ENCODE results near the gene CCPG1.

Gene CCPG1

DNA sequence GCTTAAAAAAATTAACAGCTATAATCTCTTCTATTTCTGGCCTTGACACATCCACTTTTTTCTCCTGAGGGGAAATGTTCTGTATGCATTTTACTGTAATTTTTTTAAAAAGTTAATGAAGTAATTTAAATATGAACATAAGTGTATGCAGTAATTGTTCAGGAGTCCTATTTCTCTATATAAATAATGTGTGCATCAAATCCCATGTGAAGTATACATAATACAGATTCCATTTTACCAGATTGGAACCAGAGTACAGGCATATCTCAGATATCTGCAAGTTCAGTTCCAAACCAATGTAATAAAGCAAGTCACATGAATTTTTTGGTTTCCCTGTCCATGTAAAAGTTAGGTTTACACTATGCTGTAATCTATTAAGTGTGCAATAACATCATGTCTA lies 26.6 kb downstream of the CCPG1 start:
- no peaks in the 10 kb centered on the region for H3K9me3 ChIP-seq (ENCODE audit: insufficient read depth, low read depth, low read length)
- H3K79me2 ChIP-seq (ENCODE audit: control insufficient read depth, insufficient read depth, low read length, poor library complexity): no peaks in the 10 kb centered on the region
- H3K18ac ChIP-seq (ENCODE audit: low read length): no peak overlapping the region
- H3K4ac ChIP-seq (ENCODE audit: low read depth, low read length): no peak overlapping the region
- H4K12ac ChIP-seq (ENCODE audit: low read depth, low read length): no peak overlapping the region
- H3K36me3 ChIP-seq (ENCODE audit: control insufficient read depth in 1 of 2, insufficient read depth in 2 of 2, low read length in 2 of 2): no peaks in the 10 kb centered on the region
- no peak overlapping the region for H2BK12ac ChIP-seq (ENCODE audit: low read length)
- H3K14ac ChIP-seq (ENCODE audit: low read length): no peak overlapping the region
- H4K8ac ChIP-seq (ENCODE audit: low read depth, low read length): no peak overlapping the region
- no peak overlapping the region for H3K23ac ChIP-seq (ENCODE audit: low read length)
- no peak overlapping the region for H4K91ac ChIP-seq (ENCODE audit: low read depth, low read length)
- H3K4me3 ChIP-seq (ENCODE audit: low read depth, low read length): no peak overlapping the region
- no peaks in the 10 kb centered on the region for H3K79me1 ChIP-seq (ENCODE audit: low read length)
- no peak overlapping the region for H3K27ac ChIP-seq (ENCODE audit: low read depth, low read length)
- H2AK5ac ChIP-seq (ENCODE audit: low read length): no peak overlapping the region
- H3K4me2 ChIP-seq (ENCODE audit: low read length): no peak overlapping the region
- H3K27me3 ChIP-seq (ENCODE audit: insufficient read depth, low read length): no peaks in the 10 kb centered on the region
- no peak overlapping the region for H2BK120ac ChIP-seq (ENCODE audit: insufficient read depth, low read length, poor library complexity)
- H2AFZ ChIP-seq (ENCODE audit: insufficient read depth, low read length, poor library complexity): no peak overlapping the region
- H3K4me1 ChIP-seq (ENCODE audit: control insufficient read depth in 1 of 2, insufficient read depth in 2 of 2, low read length in 2 of 2): no peaks in the 10 kb centered on the region
- H3K9ac ChIP-seq (ENCODE audit: low read length): no peak overlapping the region
- no peak overlapping the region for H2BK5ac ChIP-seq (ENCODE audit: low read depth, low read length, poor library complexity)
- DNase-seq: no peak

DNA sequence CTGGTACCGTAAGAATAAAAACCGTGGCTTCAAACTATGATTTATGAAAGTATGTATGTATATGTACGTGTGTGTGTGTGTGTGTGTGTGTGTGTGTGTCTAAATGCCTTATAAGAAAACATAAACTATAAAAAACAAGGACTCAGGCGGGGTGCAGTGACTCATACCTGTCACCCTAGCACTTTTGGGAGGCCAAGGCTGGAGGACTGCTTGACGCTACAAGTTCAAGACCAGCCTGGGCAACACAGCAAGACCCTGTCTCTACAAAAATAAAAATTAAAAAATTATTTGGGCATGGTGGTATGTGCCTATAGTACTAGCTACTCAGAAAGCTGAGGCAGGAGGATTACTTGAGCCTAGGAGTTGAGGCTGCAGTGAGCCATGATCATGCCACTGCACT lies 29.1 kb downstream of the CCPG1 start:
- Histone ChIP-seq H3K79me1 (ENCODE audit: low read length) (no peaks in the 10 kb centered on the region), H3K23ac (ENCODE audit: low read length) (no peak overlapping the region), H3K9me3 (ENCODE audit: insufficient read depth, low read depth, low read length) (no peaks in the 10 kb centered on the region), H3K4me1 (ENCODE audit: control insufficient read depth in 1 of 2, insufficient read depth in 2 of 2, low read length in 2 of 2) (no peaks in the 10 kb centered on the region), H3K14ac (ENCODE audit: low read length) (no peak overlapping the region), H3K18ac (ENCODE audit: low read length) (no peak overlapping the region), H2AFZ (ENCODE audit: insufficient read depth, low read length, poor library complexity) (no peak overlapping the region), H4K91ac (ENCODE audit: low read depth, low read length) (no peak overlapping the region), H3K9ac (ENCODE audit: low read length) (no peak overlapping the region), H3K27me3 (ENCODE audit: insufficient read depth, low read length) (no peaks in the 10 kb centered on the region), H3K79me2 (ENCODE audit: control insufficient read depth, insufficient read depth, low read length, poor library complexity) (no peaks in the 10 kb centered on the region), H4K8ac (ENCODE audit: low read depth, low read length) (no peak overlapping the region), H3K4me2 (ENCODE audit: low read length) (no peak overlapping the region), H3K36me3 (ENCODE audit: control insufficient read depth in 1 of 2, insufficient read depth in 2 of 2, low read length in 2 of 2) (no peaks in the 10 kb centered on the region), H2BK12ac (ENCODE audit: low read length) (no peak overlapping the region), H2AK5ac (ENCODE audit: low read length) (no peak overlapping the region), H4K12ac (ENCODE audit: low read depth, low read length) (no peak overlapping the region), H2BK5ac (ENCODE audit: low read depth, low read length, poor library complexity) (no peak overlapping the region), H2BK120ac (ENCODE audit: insufficient read depth, low read length, poor library complexity) (no peak overlapping the region), H3K27ac (ENCODE audit: low read depth, low read length) (no peak overlapping the region), H3K4ac (ENCODE audit: low read depth, low read length) (no peak overlapping the region), H3K4me3 (ENCODE audit: low read depth, low read length) (no peak overlapping the region)
- WGBS (ENCODE audit: extremely low coverage, insufficient coverage, insufficient read length): no CpG with 5 or more reads among the region's 5 CpGs
- no peak for DNase-seq

DNA sequence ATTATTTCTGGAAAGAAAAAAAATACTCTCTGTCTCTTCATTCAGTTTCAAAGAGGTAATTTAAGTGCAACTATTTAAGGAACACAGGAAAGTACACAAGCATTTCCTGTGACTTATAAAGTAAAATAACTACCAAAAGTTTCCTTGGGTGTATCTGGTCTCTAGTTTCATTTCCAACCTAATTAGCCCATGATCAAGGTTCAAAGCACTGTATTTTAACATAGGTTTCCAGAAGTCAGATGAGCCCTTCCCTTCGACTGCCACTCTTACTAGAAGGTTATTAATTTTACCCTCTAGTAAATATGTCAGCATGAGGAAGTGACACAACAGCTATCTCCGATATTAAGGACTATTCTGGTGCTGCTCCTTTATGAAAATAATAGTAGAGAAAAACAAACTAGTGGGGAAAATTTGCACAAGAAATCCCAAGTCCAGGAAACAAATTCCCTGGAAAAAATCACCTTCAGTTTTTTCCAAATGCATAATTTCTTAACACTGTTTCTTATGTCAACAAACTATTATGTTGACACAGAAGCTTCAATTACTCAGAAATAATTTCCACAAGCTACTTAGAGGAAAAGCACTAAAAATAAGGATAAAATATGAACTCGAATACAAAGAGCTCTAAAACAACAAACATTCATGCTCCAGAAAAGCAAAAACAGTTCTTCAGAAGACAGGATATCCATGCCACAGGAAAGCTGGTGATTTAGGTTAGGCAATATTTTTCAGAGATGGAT lies 35.3 kb downstream of the CCPG1 start:
- Histone ChIP-seq H3K79me2 (ENCODE audit: control insufficient read depth, insufficient read depth, low read length, poor library complexity) (no peaks in the 10 kb centered on the region), H2BK5ac (ENCODE audit: low read depth, low read length, poor library complexity) (no peak overlapping the region), H3K9ac (ENCODE audit: low read length) (no peak overlapping the region), H2BK120ac (ENCODE audit: insufficient read depth, low read length, poor library complexity) (no peak overlapping the region), H4K12ac (ENCODE audit: low read depth, low read length) (no peak overlapping the region), H3K36me3 (ENCODE audit: control insufficient read depth in 1 of 2, insufficient read depth in 2 of 2, low read length in 2 of 2) (no peaks in the 10 kb centered on the region), H3K14ac (ENCODE audit: low read length) (no peak overlapping the region), H3K9me3 (ENCODE audit: insufficient read depth, low read depth, low read length) (no peaks in the 10 kb centered on the region), H2BK12ac (ENCODE audit: low read length) (no peak overlapping the region), H3K27me3 (ENCODE audit: insufficient read depth, low read length) (no peaks in the 10 kb centered on the region), H3K4me1 (ENCODE audit: control insufficient read depth in 1 of 2, insufficient read depth in 2 of 2, low read length in 2 of 2) (no peaks in the 10 kb centered on the region), H3K23ac (ENCODE audit: low read length) (no peak overlapping the region), H2AK5ac (ENCODE audit: low read length) (no peak overlapping the region), H3K79me1 (ENCODE audit: low read length) (no peaks in the 10 kb centered on the region), H3K4me2 (ENCODE audit: low read length) (no peak overlapping the region), H3K4me3 (ENCODE audit: low read depth, low read length) (no peak overlapping the region), H4K8ac (ENCODE audit: low read depth, low read length) (no peak overlapping the region), H2AFZ (ENCODE audit: insufficient read depth, low read length, poor library complexity) (no peak overlapping the region), H4K91ac (ENCODE audit: low read depth, low read length) (no peak overlapping the region), H3K27ac (ENCODE audit: low read depth, low read length) (no peak overlapping the region), H3K4ac (ENCODE audit: low read depth, low read length) (no peak overlapping the region), H3K18ac (ENCODE audit: low read length) (no peak overlapping the region)
- no peak for DNase-seq
- WGBS (ENCODE audit: extremely low coverage, insufficient coverage, insufficient read length): no CpG with 5 or more reads among the region's 3 CpGs

GRCh38 chr15:55366981-55367380 lies 41.2 kb downstream of the CCPG1 start:
- no peak overlapping the region for H2BK120ac ChIP-seq (ENCODE audit: insufficient read depth, low read length, poor library complexity)
- no peak overlapping the region for H3K4me3 ChIP-seq (ENCODE audit: low read depth, low read length)
- no peak overlapping the region for H3K14ac ChIP-seq (ENCODE audit: low read length)
- WGBS (ENCODE audit: extremely low coverage, insufficient coverage, insufficient read length): no CpG with 5 or more reads among the region's 1 CpG
- H3K18ac ChIP-seq (ENCODE audit: low read length): no peak overlapping the region
- no peaks in the 10 kb centered on the region for H3K79me1 ChIP-seq (ENCODE audit: low read length)
- H3K36me3 ChIP-seq (ENCODE audit: control insufficient read depth in 1 of 2, insufficient read depth in 2 of 2, low read length in 2 of 2): no peaks in the 10 kb centered on the region
- H4K91ac ChIP-seq (ENCODE audit: low read depth, low read length): no peak overlapping the region
- H2BK5ac ChIP-seq (ENCODE audit: low read depth, low read length, poor library complexity): no peak overlapping the region
- no peak overlapping the region for H3K23ac ChIP-seq (ENCODE audit: low read length)
- no peak overlapping the region for H2BK12ac ChIP-seq (ENCODE audit: low read length)
- H3K27ac ChIP-seq (ENCODE audit: low read depth, low read length): no peak overlapping the region
- H4K8ac ChIP-seq (ENCODE audit: low read depth, low read length): no peak overlapping the region
- H3K4me2 ChIP-seq (ENCODE audit: low read length): no peak overlapping the region
- no peaks in the 10 kb centered on the region for H3K9me3 ChIP-seq (ENCODE audit: insufficient read depth, low read depth, low read length)
- H3K4ac ChIP-seq (ENCODE audit: low read depth, low read length): no peak overlapping the region
- DNase-seq: no peak
- H3K9ac ChIP-seq (ENCODE audit: low read length): no peak overlapping the region
- no peak overlapping the region for H2AK5ac ChIP-seq (ENCODE audit: low read length)
- H4K12ac ChIP-seq (ENCODE audit: low read depth, low read length): no peak overlapping the region
- H2AFZ ChIP-seq (ENCODE audit: insufficient read depth, low read length, poor library complexity): no peak overlapping the region
- H3K4me1 ChIP-seq (ENCODE audit: control insufficient read depth in 1 of 2, insufficient read depth in 2 of 2, low read length in 2 of 2): no peaks in the 10 kb centered on the region
- no peaks in the 10 kb centered on the region for H3K27me3 ChIP-seq (ENCODE audit: insufficient read depth, low read length)
- no peaks in the 10 kb centered on the region for H3K79me2 ChIP-seq (ENCODE audit: control insufficient read depth, insufficient read depth, low read length, poor library complexity)
